Liver (tissue), 9 donors: ENCODE data around the gene ANAPC16. TPM values are rescaled to one million over a fixed set of nuclear protein-coding genes. Genes with fewer than 3 reads are reported as not detected.

Experiments
- DNase-seq: peaks from one replicate; pipeline ENCODE4 v3.0.0-alpha.2; 2017; ENCODE audit warnings: low spot score
- H3K27ac ChIP-seq, 2 donors: one replicate each; pipeline ENCODE4 v1.7.0; 2013; ENCODE audit warnings: inconsistent platforms in 2 of 2, low read length in 2 of 2, control low read depth in 1 of 2, low read depth in 1 of 2, mild to moderate bottlenecking in 1 of 2
- H3K27me3 ChIP-seq, 4 donors: one replicate each; pipeline versions ENCODE4 v1.6.1 to v1.7.0; 2013; ENCODE audit warnings: low read length in 3 of 4, inconsistent platforms in 1 of 4, mild to moderate bottlenecking in 1 of 4, moderate library complexity in 1 of 4; ENCODE audit not compliant: control insufficient read depth in 4 of 4, insufficient read depth in 4 of 4
- H3K36me3 ChIP-seq, 4 donors: one replicate each; pipeline versions ENCODE4 v1.6.1 to v1.7.0; 2013; ENCODE audit warnings: low read length in 3 of 4, mild to moderate bottlenecking in 3 of 4, low read depth in 1 of 4, moderate library complexity in 1 of 4; ENCODE audit not compliant: control insufficient read depth in 4 of 4, insufficient read depth in 3 of 4
- H3K4me1 ChIP-seq, 4 donors: one replicate each; pipeline versions ENCODE4 v1.6.1 to v1.7.0; 2013; ENCODE audit warnings: low read length in 3 of 4, mild to moderate bottlenecking in 3 of 4, moderate library complexity in 1 of 4; ENCODE audit not compliant: control insufficient read depth in 4 of 4, insufficient read depth in 4 of 4
- H3K4me3 ChIP-seq, 3 donors: one replicate each; pipeline versions ENCODE4 v1.6.1 to v1.7.0; 2013; ENCODE audit warnings: low read length in 3 of 3, control low read depth in 1 of 3, low read depth in 1 of 3, mild to moderate bottlenecking in 1 of 3
- H3K9ac ChIP-seq, 2 donors: one replicate each; pipeline ENCODE4 v1.7.0; 2013; ENCODE audit warnings: low read length in 2 of 2, mild to moderate bottlenecking in 2 of 2, moderate library complexity in 2 of 2, control low read depth in 1 of 2, low read depth in 1 of 2
- H3K9me3 ChIP-seq, 4 donors: one replicate each; pipeline versions ENCODE4 v1.6.1 to v1.7.0; 2013; ENCODE audit warnings: low read length in 3 of 4; ENCODE audit not compliant: control insufficient read depth in 4 of 4
- FOXA2 ChIP-seq: IDR thresholded peaks from 2 replicates; pipeline ENCODE4 v1.6.1; 2016; ENCODE audit warnings: antibody characterized with exemption
- HNF4A ChIP-seq, 2 donors: conservative IDR thresholded peaks; 2 replicates each; pipeline ENCODE4 v1.6.1; 2016; ENCODE audit warnings: antibody characterized with exemption in 2 of 2, mild to moderate bottlenecking in 2 of 2
- JUND ChIP-seq, 2 donors: IDR thresholded peaks; 2 replicates each; pipeline ENCODE4 v1.6.1; 2016; ENCODE audit warnings: antibody characterized with exemption in 2 of 2
- RAD21 ChIP-seq, 2 donors: IDR thresholded peaks; 2 replicates each; pipeline ENCODE4 v1.6.1; 2016; ENCODE audit warnings: antibody characterized with exemption in 2 of 2, mild to moderate bottlenecking in 2 of 2
- REST ChIP-seq: IDR thresholded peaks from 2 replicates; pipeline ENCODE4 v1.6.1; 2016; ENCODE audit warnings: antibody characterized with exemption, mild to moderate bottlenecking
- TAF1 ChIP-seq: conservative IDR thresholded peaks from 2 replicates; pipeline ENCODE4 v1.6.1; 2016; ENCODE audit warnings: antibody characterized with exemption, mild to moderate bottlenecking
- WGBS: extraction: QIAGEN DNeasy Blood & Tissue Kit; methylation state at CpG from one replicate; pipeline ENCODE4 v1.1.7; 2013; 5-methylcytosine and 5-hydroxymethylcytosine counted together
- polyA plus RNA-seq, 2 donors: library from polyadenylated mRNA; stranded (reverse) in 1 of 2; unstranded in 1 of 2; fragments of 200-250 nt in 1 of 2; fragments of >200 nt in 1 of 2; fragmentation: Nextera tagmentation in 1 of 2; extraction: Ambion mirVana in 1 of 2; gene quantifications; one replicate each; pipeline versions ENCODE4 v1.2.1 to v1.2.3, GENCODE V29; 2013 to 2015
- total RNA-seq, 2 donors: library from RNA; depleted of rRNA; stranded (reverse); fragments of >200 nt; gene quantifications; one replicate each; pipeline ENCODE4 v1.2.3, GENCODE V29; 2014
- TF ChIP-seq, protein P1 (sequence below): IDR thresholded peaks from 2 replicates; pipeline ENCODE4 v1.6.1; 2016; ENCODE audit warnings: antibody characterized with exemption
- TF ChIP-seq, protein P2 (sequence below): IDR thresholded peaks from 2 replicates; pipeline ENCODE4 v1.6.1; 2016; ENCODE audit warnings: antibody characterized with exemption
- donor health status: healthy.
- donor health status: healthy.
- donor health status: healthy.
- donor health status: healthy.
- donor health status: healthy.

ANAPC16 gene
- total and polyA plus RNA-seq, 4 donors = 36.8 to 96.3 (median 55.6) TPM

- no peak for TF ChIP-seq TAF1
- no peak for TF ChIP-seq FOXA2
- no peak for TF ChIP-seq RAD21 (IDR thresholded peaks at IDR 0.05)
- TF ChIP-seq, protein P1, sequence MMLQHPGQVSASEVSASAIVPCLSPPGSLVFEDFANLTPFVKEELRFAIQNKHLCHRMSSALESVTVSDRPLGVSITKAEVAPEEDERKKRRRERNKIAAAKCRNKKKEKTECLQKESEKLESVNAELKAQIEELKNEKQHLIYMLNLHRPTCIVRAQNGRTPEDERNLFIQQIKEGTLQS = no peak
- TF ChIP-seq, protein P2, sequence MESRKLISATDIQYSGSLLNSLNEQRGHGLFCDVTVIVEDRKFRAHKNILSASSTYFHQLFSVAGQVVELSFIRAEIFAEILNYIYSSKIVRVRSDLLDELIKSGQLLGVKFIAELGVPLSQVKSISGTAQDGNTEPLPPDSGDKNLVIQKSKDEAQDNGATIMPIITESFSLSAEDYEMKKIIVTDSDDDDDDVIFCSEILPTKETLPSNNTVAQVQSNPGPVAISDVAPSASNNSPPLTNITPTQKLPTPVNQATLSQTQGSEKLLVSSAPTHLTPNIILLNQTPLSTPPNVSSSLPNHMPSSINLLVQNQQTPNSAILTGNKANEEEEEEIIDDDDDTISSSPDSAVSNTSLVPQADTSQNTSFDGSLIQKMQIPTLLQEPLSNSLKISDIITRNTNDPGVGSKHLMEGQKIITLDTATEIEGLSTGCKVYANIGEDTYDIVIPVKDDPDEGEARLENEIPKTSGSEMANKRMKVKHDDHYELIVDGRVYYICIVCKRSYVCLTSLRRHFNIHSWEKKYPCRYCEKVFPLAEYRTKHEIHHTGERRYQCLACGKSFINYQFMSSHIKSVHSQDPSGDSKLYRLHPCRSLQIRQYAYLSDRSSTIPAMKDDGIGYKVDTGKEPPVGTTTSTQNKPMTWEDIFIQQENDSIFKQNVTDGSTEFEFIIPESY = no peak
- no peak for DNase-seq
- no peak overlapping the region for H3K27ac ChIP-seq
- H3K9ac ChIP-seq = no peak overlapping the region
- peaks cover 3 to 13% (median 4%) of the 10 kb centered on the region in 4 donors for H3K36me3 ChIP-seq
- no peak overlapping the region for H3K4me3 ChIP-seq
- 89% methylated on average over 6 of the region's 6 CpGs for WGBS
- no peaks in the 10 kb centered on the region for H3K27me3 ChIP-seq
- peaks cover 2 to 26% (median 18%) of the 10 kb centered on the region in 4 donors for H3K4me1 ChIP-seq
- H3K9me3 ChIP-seq = no peaks in the 10 kb centered on the region
Observed at GRCh38 chr10:72226418-72227027, 10.7 kb downstream of the ANAPC16 start.

DNA sequence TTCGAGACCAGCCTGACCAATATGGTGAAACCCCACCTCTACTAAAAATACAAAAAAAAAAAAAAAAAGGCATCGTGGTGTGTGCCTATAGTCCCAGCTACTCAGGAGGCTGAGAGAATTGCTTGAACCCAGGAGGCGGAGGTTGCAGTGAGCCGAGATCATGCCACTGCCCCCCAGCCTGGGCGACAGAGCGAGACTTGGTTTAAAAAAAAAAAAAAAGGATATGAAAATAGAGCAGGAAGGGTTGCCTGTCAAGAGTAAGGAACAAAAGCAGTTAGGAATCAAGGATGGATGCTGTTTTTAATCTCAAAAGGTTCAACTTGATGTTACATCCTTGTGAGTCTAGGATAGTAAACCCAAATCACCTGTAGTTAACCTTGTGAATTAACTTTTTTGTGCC is 12.0 kb downstream of the ANAPC16 start:
- Histone ChIP-seq H3K4me1 (peaks cover 2 to 23% (median 18%) of the 10 kb centered on the region in 4 donors), H3K4me3 (no peak overlapping the region), H3K9me3 (no peaks in the 10 kb centered on the region), H3K27ac (no peak overlapping the region), H3K36me3 (peaks cover 5 to 13% (median 5%) of the 10 kb centered on the region in 4 donors), H3K9ac (no peak overlapping the region), H3K27me3 (no peaks in the 10 kb centered on the region)
- DNase-seq = no peak
- TF ChIP-seq JUND (IDR thresholded peaks at IDR 0.05) (no peak), REST (no peak), TAF1 (no peak), HNF4A (conservative IDR thresholded peaks at IDR 0.05) (no peak)
- TF ChIP-seq, protein P1 = no peak
- TF ChIP-seq, protein P2 = no peak
- WGBS = 90% methylated on average over 6 of the region's 6 CpGs
